Measurements from ENCODE around the gene TRPM6. TPM values are rescaled to one million over a fixed set of nuclear protein-coding genes. Genes with fewer than 3 reads are reported as not detected.

The TRPM6 gene
- total and polyA plus RNA-seq, 10 donors = 0.05 to 9.9 (median 1.7) TPM

DNA sequence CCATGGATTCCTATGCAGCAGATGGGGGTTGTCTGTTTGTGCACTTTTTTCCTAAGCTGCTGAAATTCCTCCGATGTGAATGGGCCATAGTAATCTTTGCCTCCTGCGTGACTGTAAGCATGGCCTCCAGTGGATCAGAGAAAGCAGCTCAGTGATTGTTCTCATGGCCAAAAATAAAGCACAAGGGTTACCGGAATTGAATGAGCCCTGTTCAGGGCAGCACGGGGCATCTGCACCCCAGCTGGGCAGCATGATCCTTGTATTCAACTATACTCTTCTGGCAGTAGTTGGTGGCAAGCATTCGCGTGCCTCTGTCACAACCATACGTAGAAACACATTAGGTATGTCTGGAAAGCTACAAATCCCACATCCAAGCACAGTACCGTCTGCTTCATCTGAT, 196.7 kb downstream of the TRPM6 start:
- Histone ChIP-seq H3K36me3 (no peaks in the 10 kb centered on the region), H3K4me3 (no peak overlapping the region), H3K9me3 (no peaks in the 10 kb centered on the region), H3K4me1 (no peaks in the 10 kb centered on the region), H3K27me3 (replicated peaks in 1 of 7) (no peaks in the 10 kb centered on the region), H3K27ac (no peak overlapping the region)
- intact Hi-C loops (cut with DNase I; ENCODE audit: low total_unique reads) = no loop called here
- DNase-seq = no peak
- TF ChIP-seq CTCF (IDR thresholded peaks at IDR 0.05 in 8 of 11, conservative IDR thresholded peaks at IDR 0.05 in 3 of 11) (no peak), POLR2A (IDR thresholded peaks at IDR 0.05) (no peak), POLR2AphosphoS5 (IDR thresholded peaks at IDR 0.05) (no peak)
- 80 to 88% (median 83%) methylated on average over 8 of the region's 8 CpGs for WGBS, 5 donors

- Histone ChIP-seq H3K4me3 (no peak overlapping the region), H3K4me1 (no peaks in the 10 kb centered on the region), H3K9me3 (no peaks in the 10 kb centered on the region), H3K36me3 (no peaks in the 10 kb centered on the region), H3K27ac (no peak overlapping the region), H3K27me3 (replicated peaks in 1 of 7) (no peaks in the 10 kb centered on the region)
- DNase-seq = no peak
- TF ChIP-seq POLR2AphosphoS5 (IDR thresholded peaks at IDR 0.05) = no peak
- no peak for TF ChIP-seq CTCF (IDR thresholded peaks at IDR 0.05 in 8 of 11, conservative IDR thresholded peaks at IDR 0.05 in 3 of 11)
- intact Hi-C loops (cut with DNase I; ENCODE audit: low total_unique reads) = no loop called here
- 84 to 95% (median 85%) methylated on average over 4 of the region's 4 CpGs for WGBS, 5 donors
Measured at GRCh38 chr9:74683322-74683721, 204.4 kb downstream of the TRPM6 start.

- no peak overlapping the region for H3K27ac ChIP-seq
- 11 to 26% (median 18%) methylated on average over 3 of the region's 3 CpGs for WGBS, 5 donors
- H3K27me3 ChIP-seq (replicated peaks in 1 of 7) = no peaks in the 10 kb centered on the region
- DNase-seq = no peak
- no peak for TF ChIP-seq POLR2A (IDR thresholded peaks at IDR 0.05)
- intact Hi-C loops (cut with DNase I; ENCODE audit: low total_unique reads) = no loop called here
- no peak overlapping the region for H3K4me3 ChIP-seq
- no peaks in the 10 kb centered on the region for H3K9me3 ChIP-seq
- H3K36me3 ChIP-seq = no peaks in the 10 kb centered on the region
- H3K4me1 ChIP-seq = no peaks in the 10 kb centered on the region
Measured at GRCh38 chr9:74681906-74682305, 205.8 kb downstream of the TRPM6 start.

- Histone ChIP-seq H3K36me3 (no peaks in the 10 kb centered on the region), H3K27ac (no peak overlapping the region), H3K4me1 (no peaks in the 10 kb centered on the region), H3K9me3 (no peaks in the 10 kb centered on the region), H3K27me3 (replicated peaks in 1 of 7) (no peaks in the 10 kb centered on the region), H3K4me3 (no peak overlapping the region)
- TF ChIP-seq POLR2AphosphoS5 (IDR thresholded peaks at IDR 0.05) (no peak), POLR2A (IDR thresholded peaks at IDR 0.05) (no peak), CTCF (IDR thresholded peaks at IDR 0.05 in 8 of 11, conservative IDR thresholded peaks at IDR 0.05 in 3 of 11) (no peak)
- WGBS, 5 donors = 76 to 88% (median 85%) methylated on average over 6 of the region's 6 CpGs
- no peak for DNase-seq
- intact Hi-C loops (cut with DNase I; ENCODE audit: low total_unique reads) = no loop called here
Measured at GRCh38 chr9:74674077-74674476, 213.6 kb downstream of the TRPM6 start.

Small RNAs within 50 kb of the gene (small RNA-seq; reads per million reads assigned to genes)
- gene RNU6-445P = 0 reads per million in 4 donors

Other genes with a start within 250 kb of the TRPM6 start
- gene C9orf40, start 65.0 kb upstream of the TRPM6 start, total RNA-seq = 1 to 10 TPM; 4.0 to 6.5 (median 5.0) TPM
- 1 to 10 TPM; 4.2 to 6.6 (median 6.3) TPM for gene C9orf40, start 65.0 kb upstream of the TRPM6 start, polyA plus RNA-seq
- 10 to 100 TPM; 13.8 to 23.1 (median 16.6) TPM for gene CARNMT1, start 140.4 kb upstream of the TRPM6 start, total RNA-seq
- 1 to 10 TPM; 4.6 to 7.7 (median 6.9) TPM for gene CARNMT1, start 140.4 kb upstream of the TRPM6 start, polyA plus RNA-seq
- gene NMRK1, start 200.2 kb upstream of the TRPM6 start, total RNA-seq = 10 to 100 TPM; 27.4 to 58.1 (median 39.1) TPM
- gene NMRK1, start 200.2 kb upstream of the TRPM6 start, polyA plus RNA-seq = 10 to 100 TPM; 31.9 to 65.5 (median 57.0) TPM
- 100 to 1,000 TPM in 5 of 7 donors, 10 to 100 TPM in 2; 76.4 to 123 (median 114) TPM for gene OSTF1, start 200.6 kb upstream of the TRPM6 start, total RNA-seq
- gene OSTF1, start 200.6 kb upstream of the TRPM6 start, polyA plus RNA-seq = 10 to 100 TPM; 58.4 to 89.4 (median 73.4) TPM

Data from spleen (tissue), 11 donors.